K562 (cell line): ENCODE measurements around the gene DHCR7. TPM values are rescaled to one million over a fixed set of nuclear protein-coding genes. Genes with fewer than 3 reads are reported as not detected.

Experiments
- ATF7 ChIP-seq: fragments of 450-650 bp; IDR thresholded peaks from 2 replicates; pipeline ENCODE4 v1.7.1; 2014; ENCODE audit warnings: mild to moderate bottlenecking, moderate library complexity
- CBFA2T2 ChIP-seq: fragments of 450-650 bp; conservative IDR thresholded peaks from 2 replicates; pipeline ENCODE4 v1.6.1; 2017; ENCODE audit warnings: mild to moderate bottlenecking
- CREB1 ChIP-seq, 2 experiments: sonication (generic) in 1 of 2; formaldehyde crosslinking in 1 of 2; IDR thresholded peaks; 2 replicates each; pipeline versions ENCODE4 v1.6.1 to v1.8.0; 2012 to 2022; ENCODE audit warnings: inconsistent platforms in 1 of 2, mild to moderate bottlenecking in 1 of 2, missing genetic modification reagents in 1 of 2, moderate library complexity in 1 of 2
- DDX20 ChIP-seq: fragments of 450-650 bp; IDR thresholded peaks from 2 replicates; pipeline ENCODE4 v1.6.1; 2016; ENCODE audit warnings: missing genetic modification characterization, low read depth, mild to moderate bottlenecking, missing compliant biosample characterization, moderate library complexity
- ELF4 ChIP-seq: fragments of 450-650 bp; formaldehyde crosslinking; IDR thresholded peaks from 2 replicates; pipeline ENCODE4 v1.4.0; 2022; ENCODE audit warnings: missing genetic modification characterization
- IRF2 ChIP-seq: sonication (generic); formaldehyde crosslinking; IDR thresholded peaks from 2 replicates; pipeline ENCODE4 v1.8.1; 2022; ENCODE audit warnings: mild to moderate bottlenecking, missing genetic modification reagents
- JUNB ChIP-seq: fragments of 450-650 bp; formaldehyde crosslinking; conservative IDR thresholded peaks from 2 replicates; pipeline ENCODE4 v1.4.0; 2020; ENCODE audit warnings: mild to moderate bottlenecking
- JUND ChIP-seq, 2 experiments: IDR thresholded peaks; 2 replicates in 1 of 2; 3 replicates in 1 of 2; pipeline ENCODE4 v1.6.1; 2011; ENCODE audit warnings: borderline replicate concordance in 2 of 2, low read depth in 2 of 2, low read length in 2 of 2, improper control_type of control experiment in 1 of 2, missing biosample characterization in 1 of 2, missing genetic modification characterization in 1 of 2, missing genetic modification reagents in 1 of 2
- KDM5B ChIP-seq: fragments of 200-600 bp; sonication (generic); IDR thresholded peaks from 2 replicates; pipeline ENCODE4 v1.6.1; 2012; ENCODE audit warnings: low read depth, mild to moderate bottlenecking, moderate library complexity, low read length, control low read depth, inconsistent platforms; ENCODE audit not compliant: insufficient replicate concordance
- MAFG ChIP-seq: fragments of 450-650 bp; conservative IDR thresholded peaks from 2 replicates; pipeline ENCODE4 v1.6.1; 2016; ENCODE audit warnings: missing genetic modification characterization, missing compliant biosample characterization
- MEF2D ChIP-seq: conservative IDR thresholded peaks from 2 replicates; pipeline ENCODE4 v1.6.1; 2016; ENCODE audit warnings: low read depth, missing genetic modification characterization, missing compliant biosample characterization
- MIER1 ChIP-seq: fragments of 450-650 bp; IDR thresholded peaks from 2 replicates; pipeline ENCODE4 v1.6.1; 2016; ENCODE audit warnings: antibody characterized with exemption, mild to moderate bottlenecking, low read depth
- MTA1 ChIP-seq: fragments of 450-650 bp; IDR thresholded peaks from 2 replicates; pipeline ENCODE4 v1.6.1; 2017; ENCODE audit warnings: borderline replicate concordance
- NCOA1 ChIP-seq: fragments of 450-650 bp; IDR thresholded peaks from 2 replicates; pipeline ENCODE4 v1.6.1; 2016; ENCODE audit warnings: low read depth
- NCOA4 ChIP-seq: fragments of 450-650 bp; IDR thresholded peaks from 2 replicates; pipeline ENCODE4 v1.6.1; 2018; ENCODE audit warnings: mild to moderate bottlenecking; ENCODE audit not compliant: partially characterized antibody
- NFIX ChIP-seq: fragments of 250-450 bp; sonication (Bioruptor Pico); IDR thresholded peaks from 2 replicates; pipeline ENCODE4 v1.4.0; 2020; ENCODE audit warnings: low read depth, mild to moderate bottlenecking, moderate library complexity
- OTX1 ChIP-seq: fragments of 450-650 bp; formaldehyde crosslinking; IDR thresholded peaks from 2 replicates; pipeline ENCODE4 v1.4.0; 2022; ENCODE audit warnings: mild to moderate bottlenecking
- PML ChIP-seq: IDR thresholded peaks from 2 replicates; pipeline ENCODE4 v1.6.1; 2012; ENCODE audit warnings: low read length, inconsistent platforms
- PTTG1 ChIP-seq: fragments of 450-650 bp; IDR thresholded peaks from 2 replicates; pipeline ENCODE4 v1.6.1; 2016; ENCODE audit warnings: low read depth, mild to moderate bottlenecking, missing genetic modification characterization, missing compliant biosample characterization
- PURB ChIP-seq: sonication (generic); formaldehyde crosslinking; IDR thresholded peaks from 2 replicates; pipeline ENCODE4 v1.9.0; 2021; ENCODE audit warnings: low read depth, mild to moderate bottlenecking, missing genetic modification reagents
- RAD51 ChIP-seq: fragments of 450-650 bp; IDR thresholded peaks from 2 replicates; pipeline ENCODE4 v1.7.1; 2016; ENCODE audit warnings: low read depth, mild to moderate bottlenecking, borderline replicate concordance
- RBM22 ChIP-seq: fragments of 200-400 bp; formaldehyde crosslinking; IDR thresholded peaks from 2 replicates; pipeline ENCODE4 v1.6.1; 2018; ENCODE audit warnings: low read length, low read depth; ENCODE audit not compliant: poor library complexity, severe bottlenecking
- RHOXF2B ChIP-seq: fragments of 250-450 bp; sonication (Bioruptor Pico); conservative IDR thresholded peaks from 2 replicates; pipeline ENCODE4 v1.5.1; 2021
- SAP30 ChIP-seq: fragments of 200-600 bp; sonication (generic); IDR thresholded peaks from 2 replicates; pipeline ENCODE4 v1.6.1; 2012; ENCODE audit warnings: borderline replicate concordance, low read depth, mild to moderate bottlenecking, moderate library complexity, low read length, control low read depth, inconsistent platforms; ENCODE audit not compliant: insufficient read depth, poor library complexity, severe bottlenecking
- ZEB2 ChIP-seq: fragments of 450-650 bp; IDR thresholded peaks from 2 replicates; pipeline ENCODE4 v1.6.1; 2016
- ZKSCAN1 ChIP-seq: fragments of 150-350 bp; IDR thresholded peaks from 2 replicates; pipeline ENCODE4 v1.6.1; 2016; ENCODE audit warnings: low read depth, low read length
- ZNF586 ChIP-seq: fragments of 450-650 bp; formaldehyde crosslinking; conservative IDR thresholded peaks from 2 replicates; pipeline ENCODE4 v1.4.0; 2020; ENCODE audit warnings: mild to moderate bottlenecking, moderate library complexity
- ZNF778 ChIP-seq: fragments of 450-650 bp; formaldehyde crosslinking; IDR thresholded peaks from 2 replicates; pipeline ENCODE4 v1.4.0; 2020; ENCODE audit warnings: mild to moderate bottlenecking, moderate library complexity
- polyA plus RNA-seq, 8 experiments: library from polyadenylated mRNA; depleted of rRNA in 4 of 8; stranded (reverse) in 5 of 8; unstranded in 3 of 8; fragments of >200 nt; fragmentation: Nextera tagmentation in 2 of 8; fragmentation: Illumina TruSeq in 1 of 8; extraction: Ambion mirVana in 2 of 8; extraction: Trizol in 1 of 8; gene quantifications; 2 replicates each; pipeline versions ENCODE4 v1.2.1 to v1.2.3, GENCODE V29; 2011 to 2014; ENCODE audit warnings: inconsistent platforms in 1 of 8, missing spikeins in 1 of 8
- total RNA-seq, 7 experiments: library from RNA; depleted of rRNA in 6 of 7; stranded (reverse); fragments of >200 nt in 6 of 7; fragmentation: Illumina TruSeq in 2 of 7; extraction: Trizol in 2 of 7; gene quantifications; 2 replicates each; pipeline versions ENCODE4 v1.2.1 to v1.2.3, GENCODE V29; 2011 to 2021; ENCODE audit warnings: low replicate concordance in 1 of 7
- TF ChIP-seq, protein P1 (sequence below): sonication (generic); formaldehyde crosslinking; IDR thresholded peaks from 2 replicates; pipeline ENCODE4 v1.8.0; 2023; ENCODE audit warnings: mild to moderate bottlenecking, missing genetic modification reagents
- TF ChIP-seq, protein P2 (sequence below): fragments of 250-450 bp; sonication (Bioruptor Pico); IDR thresholded peaks from 2 replicates; pipeline ENCODE4 v1.8.0; 2021; ENCODE audit warnings: moderate library complexity, mild to moderate bottlenecking, inconsistent platforms
- TF ChIP-seq, protein P3 (sequence below): sonication (generic); formaldehyde crosslinking; IDR thresholded peaks from 2 replicates; pipeline ENCODE4 v1.9.0; 2022; ENCODE audit warnings: mild to moderate bottlenecking, missing genetic modification reagents

DHCR7 gene
- total and polyA plus RNA-seq, 9 of the 15 experiments (the other 6 are each of a cell fraction or from before 2014, with no cell fraction given) = 8.4 to 192 (median 82.4) TPM

DNA sequence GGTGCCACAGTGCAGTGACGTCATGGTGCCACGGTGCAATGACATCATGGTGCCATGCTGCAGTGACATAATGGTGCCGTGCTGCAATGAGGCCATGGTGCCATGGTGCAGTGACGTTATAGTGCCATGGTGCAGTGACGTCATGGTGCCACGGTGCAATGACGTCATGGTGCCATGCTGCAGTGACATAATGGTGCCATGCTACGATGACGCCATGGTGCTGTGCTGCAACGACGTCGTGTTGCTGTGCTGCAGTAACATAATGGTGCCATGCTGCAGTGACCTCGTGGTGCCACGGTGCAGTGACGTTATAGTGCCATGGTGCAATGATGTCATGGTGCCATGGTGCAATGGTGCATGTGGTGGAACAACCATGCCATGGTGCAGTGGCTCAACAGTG, 45.3 kb downstream of the DHCR7 start (continued):
- TF ChIP-seq ZEB2 (no peak), NCOA1 (peak; percentile 72; the same call in 1 of the 2 replicates), RHOXF2B (no peak), JUND (IDR thresholded peaks at IDR 0.05; ENCODE audit: borderline replicate concordance, low read depth, low read length) (no peak), JUND (tag; IDR thresholded peaks at IDR 0.05; ENCODE audit: borderline replicate concordance, low read depth, low read length) (peak; percentile 73; the same call in 2 of the 3 replicates), KDM5B (no peak), PML (no peak), NFIX (no peak), RBM22 (no peak), ZNF586 (CRISPR knock-in tag) (no peak), PTTG1 (tag) (no peak), RAD51 (no peak), ELF4 (CRISPR knock-in tag) (no peak), MEF2D (tag) (no peak), OTX1 (no peak), DDX20 (tag) (no peak), JUNB (0 out of 2 replicates have a peak, but pooled peaks have one; percentile 22), SAP30 (no peak), CREB1 (IDR thresholded peaks at IDR 0.05) (peak; percentile 83), CREB1 (CRISPR knock-in tag; IDR thresholded peaks at IDR 0.05) (peak; percentile 96), IRF2 (no peak), MTA1 (no peak), NCOA4 (no peak), MIER1 (no peak), ZNF778 (CRISPR knock-in tag) (no peak), MAFG (tag) (no peak), ATF7 (peak; percentile 53; the same call in 1 of the 2 replicates), ZKSCAN1 (no peak), PURB (CRISPR knock-in tag) (no peak), CBFA2T2 (no peak)
- TF ChIP-seq, protein P1, sequence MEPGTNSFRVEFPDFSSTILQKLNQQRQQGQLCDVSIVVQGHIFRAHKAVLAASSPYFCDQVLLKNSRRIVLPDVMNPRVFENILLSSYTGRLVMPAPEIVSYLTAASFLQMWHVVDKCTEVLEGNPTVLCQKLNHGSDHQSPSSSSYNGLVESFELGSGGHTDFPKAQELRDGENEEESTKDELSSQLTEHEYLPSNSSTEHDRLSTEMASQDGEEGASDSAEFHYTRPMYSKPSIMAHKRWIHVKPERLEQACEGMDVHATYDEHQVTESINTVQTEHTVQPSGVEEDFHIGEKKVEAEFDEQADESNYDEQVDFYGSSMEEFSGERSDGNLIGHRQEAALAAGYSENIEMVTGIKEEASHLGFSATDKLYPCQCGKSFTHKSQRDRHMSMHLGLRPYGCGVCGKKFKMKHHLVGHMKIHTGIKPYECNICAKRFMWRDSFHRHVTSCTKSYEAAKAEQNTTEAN (CRISPR knock-in tag) = no peak
- TF ChIP-seq, protein P2, sequence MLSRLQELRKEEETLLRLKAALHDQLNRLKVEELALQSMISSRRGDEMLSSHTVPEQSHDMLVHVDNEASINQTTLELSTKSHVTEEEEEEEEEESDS (CRISPR knock-in tag) = no peak
- TF ChIP-seq, protein P3, sequence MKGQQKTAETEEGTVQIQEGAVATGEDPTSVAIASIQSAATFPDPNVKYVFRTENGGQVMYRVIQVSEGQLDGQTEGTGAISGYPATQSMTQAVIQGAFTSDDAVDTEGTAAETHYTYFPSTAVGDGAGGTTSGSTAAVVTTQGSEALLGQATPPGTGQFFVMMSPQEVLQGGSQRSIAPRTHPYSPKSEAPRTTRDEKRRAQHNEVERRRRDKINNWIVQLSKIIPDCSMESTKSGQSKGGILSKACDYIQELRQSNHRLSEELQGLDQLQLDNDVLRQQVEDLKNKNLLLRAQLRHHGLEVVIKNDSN = no peak
